LNCAP (cell line): ENCODE results near the gene PDE1C.

Experiments
- TF ChIP-seq, protein P1 (sequence below): fragments of 450-650 bp; IDR thresholded peaks from 2 replicates; pipeline ENCODE4 v1.5.1; 2017; ENCODE audit warnings: mild to moderate bottlenecking

The PDE1C gene

DNA sequence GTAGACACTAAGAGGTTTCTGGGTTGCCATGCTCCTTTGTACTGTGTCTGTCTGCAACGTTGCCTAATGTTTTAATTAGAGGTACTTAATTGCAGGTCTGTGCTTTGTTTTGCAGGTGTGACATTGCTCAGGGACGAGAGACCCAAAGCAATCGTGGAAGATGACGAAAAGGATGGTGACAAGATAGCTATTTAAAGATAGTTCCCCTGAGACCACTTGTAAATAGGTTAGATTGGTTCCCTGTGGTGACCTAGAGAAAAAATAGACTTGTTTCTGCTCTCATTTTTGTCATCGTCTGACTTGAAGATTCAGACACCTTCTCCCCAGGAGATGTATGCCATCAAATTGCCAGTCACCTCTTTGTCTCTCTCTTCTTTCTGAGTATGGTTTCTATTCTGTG lies 363.1 kb downstream of the PDE1C start:
- TF ChIP-seq, protein P1, sequence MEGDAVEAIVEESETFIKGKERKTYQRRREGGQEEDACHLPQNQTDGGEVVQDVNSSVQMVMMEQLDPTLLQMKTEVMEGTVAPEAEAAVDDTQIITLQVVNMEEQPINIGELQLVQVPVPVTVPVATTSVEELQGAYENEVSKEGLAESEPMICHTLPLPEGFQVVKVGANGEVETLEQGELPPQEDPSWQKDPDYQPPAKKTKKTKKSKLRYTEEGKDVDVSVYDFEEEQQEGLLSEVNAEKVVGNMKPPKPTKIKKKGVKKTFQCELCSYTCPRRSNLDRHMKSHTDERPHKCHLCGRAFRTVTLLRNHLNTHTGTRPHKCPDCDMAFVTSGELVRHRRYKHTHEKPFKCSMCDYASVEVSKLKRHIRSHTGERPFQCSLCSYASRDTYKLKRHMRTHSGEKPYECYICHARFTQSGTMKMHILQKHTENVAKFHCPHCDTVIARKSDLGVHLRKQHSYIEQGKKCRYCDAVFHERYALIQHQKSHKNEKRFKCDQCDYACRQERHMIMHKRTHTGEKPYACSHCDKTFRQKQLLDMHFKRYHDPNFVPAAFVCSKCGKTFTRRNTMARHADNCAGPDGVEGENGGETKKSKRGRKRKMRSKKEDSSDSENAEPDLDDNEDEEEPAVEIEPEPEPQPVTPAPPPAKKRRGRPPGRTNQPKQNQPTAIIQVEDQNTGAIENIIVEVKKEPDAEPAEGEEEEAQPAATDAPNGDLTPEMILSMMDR = no peak

- TF ChIP-seq, protein P1 = no peak
Observed at GRCh38 chr7:31705377-31705776, 364.8 kb downstream of the PDE1C start.

GRCh38 chr7:31702354-31702753 lies 367.9 kb downstream of the PDE1C start:
- TF ChIP-seq, protein P1 = no peak
